ENCODE results near the gene ENAH. TPM values are rescaled to one million over a fixed set of nuclear protein-coding genes. Genes with fewer than 3 reads are reported as not detected.
A peak's percentile ranks its signal among the peaks of the same experiment; 100 is the strongest.

Gene ENAH
- polyA plus RNA-seq, 1 of the 3 experiments (the other 2 are of a cell fraction) = 48.9 TPM

DNA sequence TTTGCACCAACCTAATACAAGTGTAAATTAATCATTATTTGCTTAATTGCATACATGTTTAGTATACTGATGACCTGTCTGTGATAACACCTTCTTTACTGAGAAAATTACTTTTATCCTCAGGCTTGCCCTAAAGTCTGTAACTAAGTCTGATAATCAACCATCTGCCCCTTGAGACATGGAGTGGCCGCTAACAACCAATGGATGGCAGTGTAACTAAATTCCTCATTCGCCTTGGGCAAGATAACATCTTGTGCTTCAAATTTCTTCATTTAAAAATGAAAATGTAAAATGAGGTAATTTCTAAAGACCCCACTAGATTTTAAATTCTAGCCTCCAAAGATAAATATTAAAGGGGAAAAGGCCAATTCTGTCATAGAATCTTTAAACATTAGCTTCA lies 85.1 kb downstream of the ENAH start (continued):
- TF ChIP-seq, protein P1, sequence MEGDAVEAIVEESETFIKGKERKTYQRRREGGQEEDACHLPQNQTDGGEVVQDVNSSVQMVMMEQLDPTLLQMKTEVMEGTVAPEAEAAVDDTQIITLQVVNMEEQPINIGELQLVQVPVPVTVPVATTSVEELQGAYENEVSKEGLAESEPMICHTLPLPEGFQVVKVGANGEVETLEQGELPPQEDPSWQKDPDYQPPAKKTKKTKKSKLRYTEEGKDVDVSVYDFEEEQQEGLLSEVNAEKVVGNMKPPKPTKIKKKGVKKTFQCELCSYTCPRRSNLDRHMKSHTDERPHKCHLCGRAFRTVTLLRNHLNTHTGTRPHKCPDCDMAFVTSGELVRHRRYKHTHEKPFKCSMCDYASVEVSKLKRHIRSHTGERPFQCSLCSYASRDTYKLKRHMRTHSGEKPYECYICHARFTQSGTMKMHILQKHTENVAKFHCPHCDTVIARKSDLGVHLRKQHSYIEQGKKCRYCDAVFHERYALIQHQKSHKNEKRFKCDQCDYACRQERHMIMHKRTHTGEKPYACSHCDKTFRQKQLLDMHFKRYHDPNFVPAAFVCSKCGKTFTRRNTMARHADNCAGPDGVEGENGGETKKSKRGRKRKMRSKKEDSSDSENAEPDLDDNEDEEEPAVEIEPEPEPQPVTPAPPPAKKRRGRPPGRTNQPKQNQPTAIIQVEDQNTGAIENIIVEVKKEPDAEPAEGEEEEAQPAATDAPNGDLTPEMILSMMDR (IDR thresholded peaks at IDR 0.05) = peak; percentile 34; the same call in 1 of the 2 replicates

DNA sequence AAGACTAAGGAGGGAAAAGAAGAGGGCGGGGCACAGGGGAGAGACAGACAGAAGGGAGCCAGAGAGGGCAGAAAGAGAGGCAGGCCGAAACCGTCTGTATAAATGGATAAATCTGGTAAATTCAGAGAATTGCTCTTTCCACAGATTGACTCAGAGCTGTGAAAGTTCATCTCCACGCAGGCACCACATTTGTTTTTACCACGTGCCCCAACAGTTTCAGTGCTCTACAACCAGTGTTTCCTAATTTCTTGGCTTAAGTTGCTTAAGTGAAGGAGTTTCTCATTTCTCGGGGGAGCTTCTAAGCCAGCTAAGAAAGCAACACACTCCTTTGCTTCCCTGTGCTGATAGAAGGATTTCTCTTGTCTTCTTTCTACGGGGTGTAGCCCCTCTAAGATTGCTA lies 87.1 kb downstream of the ENAH start:
- WGBS (ENCODE audit: low lambda C conversion rate) = 97% methylated on average over 7 of the region's 7 CpGs
- Histone ChIP-seq H3K9ac (no peak overlapping the region), H3K4me3 (ENCODE audit: low read depth in 2 of 2, low read length in 1 of 2) (no peak overlapping the region), H3K27me3 (ENCODE audit: insufficient read depth) (no peaks in the 10 kb centered on the region), H3F3A (replicated peaks; ENCODE audit: insufficient read depth) (peaks cover 11% of the 10 kb centered on the region), H3K27ac (ENCODE audit: low read depth in 2 of 2, low read length in 1 of 2) (no peak overlapping the region), H3K4me1 (ENCODE audit: control insufficient read depth in 1 of 2, insufficient read depth in 2 of 2, low read depth in 1 of 2, low read length in 1 of 2) (peaks cover 0 to 8% of the 10 kb centered on the region in 2 experiments; a peak in 2 of 4 replicates), H3K79me2 (ENCODE audit: insufficient read depth) (peaks cover 88% of the 10 kb centered on the region), H3K4me2 (no peak overlapping the region), H3K9me2 (no peaks in the 10 kb centered on the region), H3K36me3 (replicated peaks in 1 of 2; ENCODE audit: control insufficient read depth in 1 of 2, insufficient read depth in 2 of 2, low read length in 1 of 2) (peaks cover 32 to 42% of the 10 kb centered on the region in 2 experiments), H3K9me3 (no peaks in the 10 kb centered on the region), H4K20me1 (ENCODE audit: insufficient read depth) (peaks cover 35% of the 10 kb centered on the region), H2AFZ (ENCODE audit: low read depth) (no peak overlapping the region)
- CTCF ChIA-PET = interaction anchor here (0.8 to 1.8 kb wide), 4 partner anchors 10 to 206 kb away, joined by 3 to 7 read pairs (median 4); no protein-coding TSS in a partner anchor
- DNase-seq = no peak
- no peak for TF ChIP-seq GABPA (IDR thresholded peaks at IDR 0.05; ENCODE audit: low read depth)
- TF ChIP-seq CHD2 (IDR thresholded peaks at IDR 0.05; ENCODE audit: low read length, partially characterized antibody) = no peak
- TF ChIP-seq, protein P2, sequence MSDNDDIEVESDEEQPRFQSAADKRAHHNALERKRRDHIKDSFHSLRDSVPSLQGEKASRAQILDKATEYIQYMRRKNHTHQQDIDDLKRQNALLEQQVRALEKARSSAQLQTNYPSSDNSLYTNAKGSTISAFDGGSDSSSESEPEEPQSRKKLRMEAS (IDR thresholded peaks at IDR 0.05; ENCODE audit: low read depth) = no peak
- TF ChIP-seq, protein P3, sequence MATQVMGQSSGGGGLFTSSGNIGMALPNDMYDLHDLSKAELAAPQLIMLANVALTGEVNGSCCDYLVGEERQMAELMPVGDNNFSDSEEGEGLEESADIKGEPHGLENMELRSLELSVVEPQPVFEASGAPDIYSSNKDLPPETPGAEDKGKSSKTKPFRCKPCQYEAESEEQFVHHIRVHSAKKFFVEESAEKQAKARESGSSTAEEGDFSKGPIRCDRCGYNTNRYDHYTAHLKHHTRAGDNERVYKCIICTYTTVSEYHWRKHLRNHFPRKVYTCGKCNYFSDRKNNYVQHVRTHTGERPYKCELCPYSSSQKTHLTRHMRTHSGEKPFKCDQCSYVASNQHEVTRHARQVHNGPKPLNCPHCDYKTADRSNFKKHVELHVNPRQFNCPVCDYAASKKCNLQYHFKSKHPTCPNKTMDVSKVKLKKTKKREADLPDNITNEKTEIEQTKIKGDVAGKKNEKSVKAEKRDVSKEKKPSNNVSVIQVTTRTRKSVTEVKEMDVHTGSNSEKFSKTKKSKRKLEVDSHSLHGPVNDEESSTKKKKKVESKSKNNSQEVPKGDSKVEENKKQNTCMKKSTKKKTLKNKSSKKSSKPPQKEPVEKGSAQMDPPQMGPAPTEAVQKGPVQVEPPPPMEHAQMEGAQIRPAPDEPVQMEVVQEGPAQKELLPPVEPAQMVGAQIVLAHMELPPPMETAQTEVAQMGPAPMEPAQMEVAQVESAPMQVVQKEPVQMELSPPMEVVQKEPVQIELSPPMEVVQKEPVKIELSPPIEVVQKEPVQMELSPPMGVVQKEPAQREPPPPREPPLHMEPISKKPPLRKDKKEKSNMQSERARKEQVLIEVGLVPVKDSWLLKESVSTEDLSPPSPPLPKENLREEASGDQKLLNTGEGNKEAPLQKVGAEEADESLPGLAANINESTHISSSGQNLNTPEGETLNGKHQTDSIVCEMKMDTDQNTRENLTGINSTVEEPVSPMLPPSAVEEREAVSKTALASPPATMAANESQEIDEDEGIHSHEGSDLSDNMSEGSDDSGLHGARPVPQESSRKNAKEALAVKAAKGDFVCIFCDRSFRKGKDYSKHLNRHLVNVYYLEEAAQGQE (IDR thresholded peaks at IDR 0.05; ENCODE audit: low read depth, low read length) = no peak
- no peak for TF ChIP-seq ELF1 (IDR thresholded peaks at IDR 0.05)
- no peak for TF ChIP-seq GATA2 (CRISPR knock-in tag; IDR thresholded peaks at IDR 0.05)
- TF ChIP-seq RAD21 (IDR thresholded peaks at IDR 0.05; ENCODE audit: low read length) = no peak
- no peak for TF ChIP-seq MXI1 (IDR thresholded peaks at IDR 0.05; ENCODE audit: low read depth, low read length)
- TF ChIP-seq RCOR1 (IDR thresholded peaks at IDR 0.05; ENCODE audit: low read length) = no peak
- TF ChIP-seq EP300 (IDR thresholded peaks at IDR 0.05; ENCODE audit: borderline replicate concordance in 1 of 2, low read depth in 1 of 2, low read length in 1 of 2) = no peak
- no peak for TF ChIP-seq FOXM1 (IDR thresholded peaks at IDR 0.05; ENCODE audit: low read depth)
- TF ChIP-seq POLR2AphosphoS5 (IDR thresholded peaks at IDR 0.05; ENCODE audit: low read depth, low read length) = no peak
- TF ChIP-seq, protein P4, sequence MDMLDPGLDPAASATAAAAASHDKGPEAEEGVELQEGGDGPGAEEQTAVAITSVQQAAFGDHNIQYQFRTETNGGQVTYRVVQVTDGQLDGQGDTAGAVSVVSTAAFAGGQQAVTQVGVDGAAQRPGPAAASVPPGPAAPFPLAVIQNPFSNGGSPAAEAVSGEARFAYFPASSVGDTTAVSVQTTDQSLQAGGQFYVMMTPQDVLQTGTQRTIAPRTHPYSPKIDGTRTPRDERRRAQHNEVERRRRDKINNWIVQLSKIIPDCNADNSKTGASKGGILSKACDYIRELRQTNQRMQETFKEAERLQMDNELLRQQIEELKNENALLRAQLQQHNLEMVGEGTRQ (IDR thresholded peaks at IDR 0.05; ENCODE audit: borderline replicate concordance, low read depth, low read length) = no peak
- no peak for TF ChIP-seq YY1 (IDR thresholded peaks at IDR 0.05; ENCODE audit: low read depth)
- TF ChIP-seq NRF1 (IDR thresholded peaks at IDR 0.05; ENCODE audit: low read depth, low read length) = no peak
- TF ChIP-seq EZH2phosphoT487 (IDR thresholded peaks at IDR 0.05; ENCODE audit: borderline replicate concordance, low read depth) = no peak
- POLR2A ChIA-PET = interaction anchor here (1.2 kb wide), 1 partner anchor 48 kb away, joined by 4 read pairs; no protein-coding TSS in a partner anchor
